Activated effector memory CD4-positive, alpha-beta T cell treated with Interleukin-2 at 50 U/mL for 16 hours (primary cell): Measurements from ENCODE around the gene SSX2B.
"Not testable (repeated sequence)": the region's sequence is repeated elsewhere in the genome, so short reads cannot be mapped to it uniquely, and the experiment has no call there.

Experiments
- DNase-seq: peaks from one replicate; pipeline ENCODE4 v3.0.0-alpha.2; 2020

The SSX2B gene

GRCh38 chrX:52750952-52751351 lies at the start of gene SSX2B:
Gene SSX2B (plus strand): TSS chrX:52751252. CDS start chrX:52752681, 1,429 bp downstream.
- not testable (repeated sequence) for DNase-seq

- DNase-seq: not testable (repeated sequence)
Observed at GRCh38 chrX:52707078-52707477, 44.0 kb upstream of the SSX2B start, which contains the start of gene SSX2. Gene SSX2 (minus strand): TSS chrX:52707178. CDS start chrX:52705749, 1,429 bp downstream.

- not testable (repeated sequence) for DNase-seq
Observed at GRCh38 chrX:52765983-52766382, 14.9 kb downstream of the SSX2B start.

- DNase-seq: not testable (repeated sequence)
Observed at GRCh38 chrX:52773504-52773903, 22.5 kb downstream of the SSX2B start.

GRCh38 chrX:52797327-52797726 lies 46.3 kb downstream of the SSX2B start, which contains the start of gene SPANXN5:
Gene SPANXN5 (minus strand): TSS chrX:52797427. CDS start chrX:52797348, 79 bp downstream.
- not testable (repeated sequence) for DNase-seq

- not testable (repeated sequence) for DNase-seq
Observed at GRCh38 chrX:52804876-52805275, 53.8 kb downstream of the SSX2B start.
